Activated CD4-positive, alpha-beta T cell treated with anti-CD3 and anti-CD28 coated beads, Interleukin-2, amount 50 U/mL, for 1 hour (primary cell): ENCODE results near the gene DOK4.

Source experiments
- DNase-seq: peaks from one replicate; pipeline ENCODE4 v3.0.0-alpha.2; 2020

DOK4 gene

DNA sequence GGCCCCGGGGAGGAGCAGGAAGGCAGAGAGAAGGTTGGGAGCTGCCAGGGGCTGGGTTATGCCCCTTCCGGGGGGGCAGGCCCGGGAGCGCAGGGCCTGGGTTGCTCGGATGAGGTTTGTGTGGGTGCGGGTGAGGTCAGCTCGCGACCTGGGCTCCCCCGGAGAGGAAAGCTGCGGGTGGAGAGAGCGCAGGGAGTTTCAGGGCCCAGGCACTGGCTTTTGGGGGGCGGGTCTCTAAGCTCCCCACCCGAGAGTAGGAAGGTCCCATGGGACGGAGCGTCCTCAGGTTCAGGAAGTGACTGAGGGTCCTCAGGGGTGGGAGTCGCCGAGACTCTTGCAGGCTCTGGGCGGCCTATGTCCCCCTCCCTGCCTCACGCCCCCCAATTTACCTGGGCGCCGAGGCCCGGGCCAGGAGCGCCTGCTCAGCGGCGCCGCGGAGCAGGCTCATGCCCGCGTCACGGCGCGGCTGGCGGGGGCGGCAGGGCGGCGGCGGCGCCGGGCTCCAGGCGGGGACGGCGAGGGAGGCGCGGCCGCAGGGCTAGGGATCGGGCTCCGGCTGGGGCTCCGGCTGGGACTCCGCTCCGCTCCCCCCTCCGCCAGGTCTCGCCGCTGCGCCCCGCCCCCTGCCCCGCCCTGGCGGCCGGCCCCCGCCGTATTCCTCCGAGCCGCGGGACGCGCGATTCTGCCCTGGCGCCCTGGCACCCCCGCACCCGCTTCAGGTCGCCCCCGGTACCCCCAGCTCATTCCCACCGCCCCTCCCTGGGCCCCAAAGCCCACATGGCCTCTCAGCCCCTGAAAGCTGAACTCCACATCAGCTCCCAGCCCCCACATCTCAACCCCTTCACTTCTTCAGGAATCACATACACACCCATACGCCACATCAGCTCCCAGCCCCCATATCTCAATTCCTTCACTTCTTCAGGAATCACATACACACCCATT, at the start of gene DOK4:
DOK4 (minus strand) TSS at position 578 of the 942 bp plus-strand sequence. CDS start 6,986 bp downstream, outside the sequence.
- DNase-seq: peak; percentile 78

DNA sequence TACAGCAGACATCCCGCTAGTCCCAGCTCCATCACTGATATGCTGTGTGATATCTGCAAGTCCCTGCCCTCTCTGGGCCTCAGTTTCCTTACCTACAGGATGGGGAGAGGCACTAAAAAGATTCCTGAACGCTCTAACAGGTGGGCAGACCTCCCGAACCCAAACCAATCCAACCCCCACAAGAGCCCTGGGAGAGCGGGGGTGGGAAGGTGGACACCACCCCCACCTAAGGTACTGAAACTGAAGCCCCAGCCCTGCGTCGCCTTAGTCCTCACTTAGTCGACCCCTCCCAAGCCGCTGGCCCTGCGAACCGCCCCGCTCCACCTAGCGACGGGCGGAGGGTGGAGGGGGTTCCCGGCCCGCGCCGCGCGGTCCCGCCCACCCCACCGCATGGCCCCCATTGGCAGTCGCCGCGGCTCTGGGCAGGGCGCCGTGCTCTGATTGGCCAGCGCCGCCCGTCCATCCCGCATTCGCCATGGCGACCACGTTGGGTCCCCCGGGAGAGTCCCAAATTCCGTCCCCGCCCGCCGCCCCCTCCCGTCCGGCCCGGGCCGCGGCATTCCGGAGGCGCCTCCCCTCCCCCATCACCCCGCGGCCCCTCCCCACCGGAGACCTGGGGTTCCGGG, 49.5 kb upstream of the DOK4 start:
- DNase-seq: peak; percentile 89

DNA sequence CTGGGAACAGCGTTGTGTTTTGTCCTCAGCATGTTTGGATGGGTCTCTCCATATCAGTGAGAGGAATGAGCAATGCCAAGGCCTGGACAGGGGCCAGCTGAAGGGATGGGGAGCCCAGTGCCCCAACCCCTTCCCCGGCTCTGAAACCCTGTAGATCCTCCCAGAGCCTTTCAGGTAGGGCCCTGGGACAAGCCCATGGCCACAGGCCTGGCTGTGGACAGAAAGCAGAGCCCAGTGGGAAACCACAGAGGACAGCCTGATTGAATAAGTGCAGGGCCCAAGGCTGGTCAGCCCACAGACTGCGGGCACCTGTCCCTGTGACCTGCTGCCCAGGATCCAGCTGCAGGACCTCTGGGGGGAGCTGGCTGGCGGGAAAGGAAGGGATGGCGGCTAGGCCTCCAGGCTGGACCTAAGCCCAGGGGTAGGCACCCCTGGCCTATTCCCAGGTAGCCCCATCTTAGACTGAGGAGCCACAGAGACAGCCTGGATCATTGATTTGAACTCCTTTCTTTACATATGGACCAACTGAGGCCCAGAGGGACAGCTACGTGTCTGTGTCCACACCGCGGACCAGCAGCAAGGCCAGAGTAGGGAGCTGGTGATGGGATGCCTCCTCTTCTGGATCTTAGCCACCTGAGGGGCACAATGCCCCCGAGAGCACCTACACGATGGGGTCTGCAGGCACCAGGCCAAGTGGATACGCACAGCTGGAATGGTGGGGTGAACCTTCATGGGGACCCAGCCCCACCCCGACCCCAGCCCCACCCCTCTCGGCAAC, 48.8 kb upstream of the DOK4 start:
- DNase-seq: no peak

DNA sequence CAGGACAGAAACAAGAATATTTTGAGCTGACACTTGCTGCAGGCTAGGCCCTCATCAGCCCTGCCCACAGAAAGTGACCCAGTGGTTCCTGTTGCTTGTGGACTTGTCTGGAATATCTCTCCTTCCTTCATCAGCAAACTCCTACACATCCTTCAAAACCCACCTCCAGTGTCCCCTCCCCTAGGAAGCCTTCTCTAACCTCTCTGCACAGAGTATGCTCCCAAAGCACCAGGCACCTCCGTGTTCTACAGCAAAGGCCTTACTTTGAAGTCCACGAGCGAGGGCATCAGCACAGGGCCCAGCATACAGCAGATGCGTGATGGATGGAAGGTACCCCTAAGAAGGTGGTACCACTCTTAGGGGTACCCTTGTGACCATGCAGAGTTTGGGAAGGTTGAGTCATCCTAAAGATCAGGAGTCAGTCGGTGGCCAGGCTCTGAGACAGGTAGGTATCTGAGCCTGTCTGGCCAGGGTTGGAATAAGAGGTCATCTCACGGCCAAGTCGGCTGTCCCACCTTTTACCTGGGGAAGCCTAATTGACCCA, 48.1 kb upstream of the DOK4 start:
- DNase-seq: no peak

DNA sequence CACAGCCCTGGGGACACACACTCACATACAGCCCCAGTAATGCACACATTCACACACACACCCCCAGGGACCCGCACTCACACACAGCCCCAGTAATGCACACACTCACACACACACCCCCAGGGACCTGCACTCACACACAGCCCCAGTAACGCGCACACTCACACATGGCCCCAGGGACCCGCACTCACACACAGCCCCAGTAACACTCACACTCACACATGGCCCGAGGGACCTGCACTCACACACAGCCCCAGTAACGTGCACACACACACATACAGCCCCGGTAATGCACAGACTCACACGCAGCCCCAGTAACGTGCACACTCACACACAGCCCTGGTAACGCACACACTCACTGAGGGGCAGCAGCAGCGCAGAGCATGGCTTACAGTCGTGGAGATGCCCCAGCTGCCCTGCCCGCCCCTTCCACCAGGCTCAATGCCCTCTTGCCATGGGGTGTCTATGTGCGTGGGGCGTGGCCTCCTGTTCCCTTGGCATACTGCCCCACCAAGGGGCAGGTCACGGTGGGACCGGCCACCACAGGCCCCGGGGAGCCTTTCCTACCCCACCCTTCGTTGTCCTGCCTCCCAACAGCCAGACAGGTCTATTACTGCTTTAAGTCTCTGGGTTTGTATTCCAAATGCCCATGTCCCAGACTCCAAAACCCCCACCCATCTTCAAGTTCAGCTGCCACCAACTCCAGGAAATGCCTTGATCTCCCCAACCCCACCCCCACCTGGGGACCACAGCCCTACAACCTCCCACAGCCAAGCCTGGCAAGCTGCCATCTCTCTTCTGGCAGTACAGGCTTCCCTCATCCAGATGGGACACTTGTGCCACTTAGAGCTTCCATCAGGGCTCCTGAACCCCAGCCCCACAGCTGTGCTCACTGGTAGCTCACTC, 47.4 kb upstream of the DOK4 start:
- no peak for DNase-seq

DNA sequence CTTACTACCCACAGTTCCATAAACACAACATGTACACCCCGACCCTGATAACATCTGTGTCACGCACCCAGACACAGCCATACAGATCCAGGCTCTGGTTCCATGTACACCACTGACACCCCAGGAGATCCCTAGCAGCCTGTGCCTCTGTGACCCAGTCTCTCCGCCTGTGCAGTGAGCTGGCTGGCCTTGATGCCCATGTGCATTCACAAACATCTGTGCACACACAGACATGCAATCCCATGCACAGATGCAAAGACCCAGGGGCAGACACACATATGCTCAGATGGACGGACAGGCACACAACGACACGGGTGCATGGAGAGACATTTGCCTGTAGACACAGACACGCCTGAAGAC, 46.0 kb upstream of the DOK4 start:
- DNase-seq: no peak

DNA sequence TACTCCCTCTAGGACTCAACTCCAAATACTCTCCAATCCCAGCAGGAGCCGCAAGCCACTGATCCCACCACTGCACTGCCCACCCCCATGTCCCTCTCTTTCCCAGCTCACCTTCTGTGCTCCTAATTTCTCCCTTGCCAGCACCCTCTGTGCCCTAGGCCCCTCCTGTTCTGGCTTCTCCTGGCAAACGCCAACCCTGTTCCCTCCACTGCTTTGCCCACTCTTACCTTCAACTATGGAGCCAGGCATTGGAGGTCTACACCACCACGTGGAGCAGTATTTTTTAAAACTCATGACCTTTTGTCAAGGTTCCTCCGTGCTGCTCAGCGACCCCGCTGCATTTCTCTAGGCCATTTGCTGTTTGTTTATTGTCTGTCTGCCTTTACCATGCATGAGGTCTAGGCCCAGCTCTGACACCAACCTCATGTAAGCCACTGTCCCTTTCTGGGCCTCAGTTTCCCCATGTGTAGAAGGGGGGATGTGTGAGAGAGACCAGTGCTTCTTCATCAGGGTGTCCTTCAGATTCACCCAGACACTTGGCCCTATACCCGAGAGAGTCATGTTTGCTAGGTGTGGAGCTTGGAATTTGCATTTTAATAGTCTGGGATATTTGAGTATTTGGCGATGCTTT, 45.5 kb upstream of the DOK4 start:
- DNase-seq: no peak

DNA sequence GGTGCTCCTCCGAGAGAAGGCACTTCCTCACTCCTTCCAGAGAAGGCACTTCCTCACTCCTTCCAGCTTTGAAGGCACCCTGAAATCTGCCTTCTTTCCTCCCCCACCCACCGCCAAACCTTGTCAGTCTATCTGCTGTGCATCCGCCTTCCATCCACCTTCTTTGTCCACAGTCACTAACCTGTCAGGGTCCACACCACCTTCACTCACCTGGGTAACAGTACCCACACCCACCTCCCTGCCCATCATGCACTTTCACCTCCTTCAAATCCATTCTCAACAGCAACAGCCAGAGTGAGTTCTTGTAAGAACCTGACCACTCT, 44.9 kb upstream of the DOK4 start:
- DNase-seq: no peak

DNA sequence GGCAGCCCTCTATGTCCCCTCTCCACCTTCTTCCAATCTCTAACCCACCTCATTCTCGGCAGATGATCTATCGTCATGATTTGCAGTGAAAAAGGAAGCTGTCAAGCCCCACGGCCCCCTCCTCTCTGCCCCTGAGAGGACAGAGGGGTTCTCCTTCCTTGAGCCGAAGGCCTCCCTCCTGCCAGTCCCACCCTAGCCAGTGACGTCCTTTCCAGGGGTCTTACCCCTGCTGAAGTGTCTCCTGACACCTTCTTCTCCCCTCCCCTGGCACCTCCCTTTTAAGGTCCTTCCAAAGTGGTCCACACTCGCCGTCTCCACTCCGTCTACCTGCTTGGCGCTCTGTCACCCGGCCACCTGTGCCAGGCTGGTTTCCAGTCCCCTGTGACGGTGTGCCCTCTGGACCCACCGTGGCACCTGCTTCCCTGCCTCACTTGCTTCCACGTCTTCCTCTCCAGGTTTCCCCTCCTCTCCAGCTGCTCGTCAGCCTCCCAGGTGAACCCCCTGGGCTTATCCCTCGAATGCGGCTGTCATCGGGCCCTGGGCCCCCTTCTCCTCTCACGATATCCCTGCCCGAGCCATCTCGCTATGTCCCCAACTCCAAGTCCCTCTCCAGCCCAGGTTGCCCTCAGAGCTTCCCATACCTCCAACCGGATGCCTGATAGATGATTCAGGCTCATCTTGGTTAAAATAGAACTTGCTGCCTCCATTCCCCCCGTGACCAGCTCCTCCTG, 44.4 kb upstream of the DOK4 start:
- no peak for DNase-seq

DNA sequence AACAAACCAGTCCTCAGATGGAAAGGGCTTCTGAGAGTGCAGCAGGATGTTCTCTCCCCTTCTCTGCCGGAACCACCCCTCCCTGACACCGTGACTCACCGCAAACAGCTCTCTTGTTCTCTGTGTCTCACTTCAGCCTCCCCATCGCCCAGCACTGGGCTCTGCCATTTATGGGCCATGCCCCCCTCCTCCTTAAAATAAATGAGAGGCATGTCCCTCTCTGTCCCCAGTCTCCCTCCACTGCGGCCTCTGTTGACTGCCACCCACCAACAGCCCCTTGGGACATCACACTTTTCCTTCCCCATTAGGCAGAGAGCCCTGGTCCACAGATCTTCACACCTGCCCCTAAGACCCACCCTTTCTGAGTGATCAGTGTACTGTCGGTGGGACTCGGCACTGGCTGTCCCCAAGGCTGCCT, 43.8 kb upstream of the DOK4 start:
- peak; percentile 72 for DNase-seq

DNA sequence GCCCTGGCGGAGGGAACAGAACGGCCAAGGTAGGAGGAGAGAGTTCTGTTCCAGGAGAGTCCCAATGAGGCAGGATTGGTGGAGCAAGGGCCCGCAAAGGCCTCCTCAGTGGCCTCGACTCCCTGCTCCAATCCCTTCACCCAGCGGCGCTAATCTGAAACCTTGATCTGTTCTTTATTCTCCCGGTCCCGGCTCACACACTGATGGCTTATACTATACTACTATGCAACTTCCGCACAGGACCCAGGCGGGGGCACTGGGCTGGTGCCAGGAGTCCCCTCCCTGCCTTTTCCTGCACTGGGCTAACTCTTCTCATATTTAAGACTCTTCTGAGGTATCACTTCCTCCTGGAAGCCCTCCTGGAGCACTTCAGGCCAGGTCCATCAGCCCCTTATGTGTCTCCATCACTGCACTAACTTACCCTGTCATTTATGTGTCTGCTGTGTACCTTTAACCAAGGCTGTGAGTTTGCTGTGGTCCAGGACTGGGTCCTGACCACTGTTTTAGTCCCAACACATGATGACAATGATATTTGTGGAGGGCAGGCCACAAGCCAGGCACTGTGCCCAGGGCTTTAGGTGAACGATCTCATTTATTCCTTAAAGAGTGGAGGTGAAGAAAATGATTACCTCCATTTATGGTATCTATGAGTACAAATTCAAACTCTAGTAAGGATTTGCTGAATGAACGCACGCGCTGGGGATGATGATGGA, 43.3 kb upstream of the DOK4 start:
- no peak for DNase-seq

DNA sequence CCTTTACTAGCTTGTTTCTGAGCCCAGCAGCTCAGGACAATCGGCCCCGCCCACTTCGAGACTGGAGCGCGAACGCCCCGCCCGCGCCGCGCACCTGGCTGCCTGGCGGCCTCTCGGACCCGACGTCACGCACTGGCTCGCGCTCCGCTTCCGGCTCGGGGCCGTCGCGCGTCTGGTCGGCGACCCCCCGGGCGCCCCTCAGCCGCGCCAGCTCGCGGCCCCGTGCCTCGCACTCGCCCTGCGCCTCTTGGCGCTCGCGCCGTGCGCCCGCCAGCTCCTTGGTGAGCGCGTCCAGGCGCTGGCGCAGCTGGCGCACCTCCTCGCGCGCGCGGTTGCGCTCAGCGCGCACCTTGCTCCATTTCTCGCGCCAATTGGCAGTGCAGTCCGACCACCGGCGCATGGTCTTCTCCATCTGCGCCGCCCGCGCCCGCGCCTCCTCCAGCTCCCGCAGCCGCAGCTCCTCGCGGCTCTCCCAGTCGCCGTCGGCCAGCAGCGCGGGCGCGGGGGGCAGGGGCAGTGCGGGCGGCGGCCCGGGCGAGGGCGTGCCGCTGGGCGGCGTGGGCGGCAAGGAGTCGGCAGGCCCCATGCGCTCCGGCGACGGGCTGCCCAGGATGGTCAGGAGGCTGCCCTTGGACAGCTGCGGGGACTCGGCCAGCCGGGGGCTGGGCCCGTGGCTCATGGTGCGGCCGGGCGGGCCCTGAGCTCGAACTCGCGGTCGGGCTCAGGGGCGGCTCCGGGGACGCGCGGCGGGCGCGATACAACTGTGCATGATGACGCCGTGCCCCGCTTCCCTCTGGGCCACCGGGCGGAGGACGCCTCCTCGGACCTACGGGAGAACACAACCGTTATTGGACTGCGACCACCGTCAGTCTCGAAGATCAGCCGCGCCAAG, 42.5 kb upstream of the DOK4 start:
- DNase-seq: no peak

DNA sequence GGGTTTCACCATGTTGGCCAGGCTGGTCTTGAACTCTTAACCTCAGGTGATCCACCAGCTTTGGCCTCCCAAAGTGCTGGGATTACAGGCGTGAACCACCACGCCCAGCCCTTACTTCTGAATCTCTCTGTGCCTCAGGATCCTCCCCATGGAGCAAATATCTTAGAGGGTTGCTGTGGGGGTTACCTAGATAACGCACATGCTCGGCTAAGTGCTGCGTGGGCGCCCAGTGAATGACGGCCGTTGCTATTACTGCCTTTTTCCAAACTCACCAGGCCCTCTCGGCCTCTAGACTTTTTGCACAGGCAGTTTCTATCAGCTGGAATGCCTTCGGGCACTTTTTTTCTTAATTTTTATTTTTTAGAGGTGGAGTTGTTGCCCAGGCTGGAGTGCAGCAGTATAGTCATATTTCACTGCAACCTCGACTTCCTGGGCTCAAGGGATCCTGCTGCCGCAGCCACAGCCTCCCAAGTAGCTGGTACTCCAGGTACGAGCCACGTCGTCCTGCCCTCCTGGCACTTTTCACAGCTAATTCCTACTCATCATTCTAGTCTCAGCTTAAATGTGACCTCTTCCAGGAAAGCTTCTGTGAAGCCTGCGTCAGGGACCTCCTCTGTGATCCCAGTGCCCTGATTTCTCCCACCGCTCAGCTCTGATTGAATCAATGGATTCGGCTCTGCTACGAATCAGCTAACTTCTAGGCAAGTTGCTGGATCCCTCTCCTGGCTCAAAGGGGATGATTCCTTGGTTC, 41.5 kb upstream of the DOK4 start:
- DNase-seq: no peak

DNA sequence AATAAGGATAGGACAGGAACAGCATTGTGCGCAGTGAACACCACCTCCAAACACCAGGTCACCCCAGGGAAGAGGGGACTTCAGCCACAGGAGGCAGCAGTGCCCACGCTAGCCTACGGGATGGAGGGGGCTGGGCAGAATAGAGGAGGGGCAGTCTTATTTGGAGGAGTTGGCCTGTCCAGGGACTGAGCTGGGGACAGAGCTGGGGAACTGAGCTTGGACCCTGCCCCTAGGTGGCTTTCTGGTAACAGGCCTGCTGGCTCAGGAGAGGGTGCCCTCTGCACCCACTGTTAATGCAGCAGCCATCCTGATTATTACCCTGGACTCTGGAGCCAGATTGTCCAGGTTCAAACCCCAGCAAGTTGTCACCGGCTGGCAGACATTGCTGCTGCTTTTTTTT, 40.7 kb upstream of the DOK4 start:
- DNase-seq: no peak

DNA sequence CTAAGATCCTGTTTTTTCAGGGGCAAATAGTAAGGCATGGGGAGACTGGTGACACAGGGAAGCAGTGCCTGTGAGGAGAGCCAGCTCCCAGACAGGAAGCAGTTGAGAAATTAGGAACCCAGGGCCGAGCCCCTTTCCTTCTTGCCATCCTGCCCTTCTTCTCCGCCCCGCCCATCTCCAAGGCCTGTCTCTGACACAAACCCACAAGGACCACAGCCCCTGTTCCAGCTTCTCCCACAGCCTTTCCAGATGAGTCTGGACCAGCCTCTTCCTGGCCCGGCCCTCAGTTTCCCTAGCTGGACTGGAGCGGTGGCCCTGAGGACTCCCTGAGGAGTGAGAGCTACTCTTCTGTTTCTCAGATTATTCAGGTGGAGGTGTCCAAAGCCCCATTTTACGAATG, 40.2 kb upstream of the DOK4 start:
- DNase-seq: no peak

DNA sequence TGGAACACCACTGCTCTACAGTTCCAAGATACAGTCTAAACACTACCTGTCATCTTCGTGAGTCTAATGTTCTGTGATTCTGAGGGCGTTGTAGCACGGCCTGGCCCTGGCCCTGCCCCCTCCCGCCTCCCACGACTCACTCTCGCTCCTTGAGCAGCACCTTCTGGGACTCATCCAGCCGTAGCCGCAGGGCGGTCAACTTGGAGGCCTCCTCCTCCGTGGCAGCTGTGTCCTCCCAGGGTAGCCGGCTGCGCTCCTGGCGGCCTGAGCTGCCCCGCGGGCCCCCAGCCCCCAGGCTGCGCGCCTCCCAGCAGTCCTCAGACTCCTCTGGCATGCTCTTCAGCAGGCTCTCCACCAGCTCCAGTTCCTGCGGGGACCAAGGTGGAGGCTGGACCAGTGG, 39.5 kb upstream of the DOK4 start:
- no peak for DNase-seq

DNA sequence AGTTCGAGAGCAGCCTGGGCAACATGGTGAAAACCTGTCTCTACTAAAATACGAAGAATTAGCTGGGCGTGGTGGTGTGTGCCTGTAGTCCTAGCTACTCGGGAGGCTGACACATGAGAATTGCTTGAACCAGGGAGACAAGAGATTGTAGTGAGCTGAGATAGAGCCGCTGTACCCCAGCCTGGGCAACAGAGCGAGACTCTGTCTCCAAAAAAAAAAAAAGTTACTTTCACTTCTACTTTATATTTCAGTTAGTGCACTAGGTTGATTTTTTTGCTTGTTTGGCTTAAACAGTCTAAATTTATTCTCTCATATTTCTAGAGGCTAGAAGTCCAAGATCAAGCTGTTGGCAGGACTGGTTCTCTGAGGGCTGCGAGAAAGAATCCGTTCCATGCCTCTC, 36.7 kb upstream of the DOK4 start:
- DNase-seq: no peak

DNA sequence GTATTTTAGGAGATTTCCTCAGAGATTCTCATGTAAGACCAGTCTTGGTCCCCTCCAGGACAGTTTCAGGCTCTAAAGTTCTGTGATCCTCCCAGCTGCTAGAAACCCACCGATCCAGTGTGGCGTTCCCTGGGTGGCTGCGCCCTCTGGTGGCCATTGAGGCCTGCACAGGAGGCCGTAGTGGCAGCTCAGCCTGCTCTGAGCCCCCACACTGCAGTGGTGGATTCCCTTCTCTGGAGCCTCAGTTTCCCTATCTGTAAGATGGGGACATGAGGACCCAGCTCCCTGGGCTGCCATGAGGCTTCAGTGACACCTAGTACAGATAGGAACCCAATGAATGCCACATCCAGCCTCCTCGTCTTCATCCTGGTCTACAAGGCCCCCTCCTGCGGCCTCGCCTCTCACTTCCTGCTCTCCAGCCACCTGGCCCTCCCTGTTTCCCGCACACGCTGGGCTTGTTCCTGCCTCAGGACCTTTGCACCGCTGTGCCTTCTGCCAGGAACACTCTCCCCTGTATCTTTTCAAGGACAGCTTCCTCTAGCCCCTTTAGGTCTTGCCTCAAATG, 33.6 kb upstream of the DOK4 start:
- peak; percentile 83 for DNase-seq
